Calu3 (cell line): ENCODE data around the gene GPATCH1. TPM values are rescaled to one million over a fixed set of nuclear protein-coding genes. Genes with fewer than 3 reads are reported as not detected.

ENCODE experiments used
- BruUV-seq: library from RNA; stranded (reverse); fragments of 400-500 nt; replicated peaks from 2 replicates; lab custom pipeline; 2021; lab: Mats Ljungman, UMichigan
- CTCF ChIA-PET: fragments of 300-600 bp; sonication (Branson Sonifier 250); formaldehyde crosslinking; loops from one replicate; lab custom pipeline; 2022; ENCODE audit warnings: antibody characterized with exemption; lab: Charles Lee
- DNase-seq: peaks from one replicate; pipeline ENCODE4 v3.0.0; 2022
- H3K27ac Mint-ChIP-seq: one replicate; pipeline ENCODE4 v1.8.0; 2022; ENCODE audit warnings: mixed read lengths; ENCODE audit not compliant: unreplicated experiment
- H3K27me3 Mint-ChIP-seq: one replicate; pipeline ENCODE4 v1.8.0; 2022; ENCODE audit warnings: mixed read lengths; ENCODE audit not compliant: unreplicated experiment
- H3K36me3 Mint-ChIP-seq: one replicate; pipeline ENCODE4 v1.8.0; 2022; ENCODE audit warnings: mild to moderate bottlenecking, moderate library complexity, mixed read lengths; ENCODE audit not compliant: insufficient read depth, unreplicated experiment
- H3K4me1 Mint-ChIP-seq: one replicate; pipeline ENCODE4 v1.8.0; 2022; ENCODE audit warnings: mild to moderate bottlenecking, low read depth, mixed read lengths; ENCODE audit not compliant: unreplicated experiment
- H3K4me3 Mint-ChIP-seq: one replicate; pipeline ENCODE4 v1.8.0; 2022; ENCODE audit warnings: mild to moderate bottlenecking, low read depth, moderate library complexity, mixed read lengths; ENCODE audit not compliant: unreplicated experiment
- H3K9me3 Mint-ChIP-seq: one replicate; pipeline ENCODE4 v1.8.0; 2022; ENCODE audit warnings: low read depth, mixed read lengths; ENCODE audit not compliant: unreplicated experiment
- intact Hi-C: fragments of 100-400 bp; cut with micrococcal nuclease; formaldehyde crosslinking; loops from one replicate; pipeline ENCODE4 v1.10.0; 2022; ENCODE audit not compliant: unreplicated experiment
- total RNA-seq: library from RNA; stranded (reverse); gene quantifications from 2 replicates; pipeline ENCODE4 v1.2.3, GENCODE V29; 2022
- TF ChIP-seq, protein P1 (sequence below): fragments of 200-600 bp; IDR thresholded peaks from one replicate; pipeline ENCODE4 v1.8.0; 2022; ENCODE audit warnings: antibody characterized with exemption; ENCODE audit not compliant: unreplicated experiment

Gene GPATCH1
- total RNA-seq, 1 experiment from 2014 or later = 16.3 TPM

DNA sequence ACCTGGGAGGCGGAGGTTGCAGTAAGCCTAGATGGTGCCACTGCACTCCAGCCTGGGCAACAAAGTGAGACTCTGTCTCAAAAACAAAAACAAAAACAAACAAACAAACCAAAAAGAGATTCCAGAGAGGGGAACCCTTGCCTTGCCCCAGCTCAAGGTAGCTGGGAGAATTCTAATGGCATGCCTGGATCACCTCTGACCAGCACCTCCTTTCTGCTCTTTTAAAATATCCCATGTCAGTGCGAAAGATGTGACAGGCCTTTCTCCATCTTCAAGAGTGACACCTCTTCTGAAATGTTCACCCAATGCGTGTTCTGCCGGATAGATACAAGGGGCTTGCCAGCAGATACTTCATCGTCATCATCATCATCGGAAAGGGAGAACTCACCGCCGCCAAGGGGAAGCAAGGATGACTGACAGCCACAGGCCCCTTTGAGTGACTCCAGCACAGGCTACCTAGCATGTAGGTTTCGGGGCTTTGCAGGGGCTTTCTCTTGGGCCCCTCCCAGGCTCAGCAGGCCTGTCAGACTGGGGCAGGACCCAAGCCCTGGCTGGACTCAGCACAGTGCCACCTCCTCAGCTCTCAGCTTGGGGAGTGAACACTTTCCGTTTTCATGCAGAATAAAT, 94.3 kb downstream of the GPATCH1 start:
- BruUV-seq = no TSS peak
- Mint-ChIP-seq H3K27me3 (peaks cover 15% of the 10 kb centered on the region), H3K9me3 (no peaks in the 10 kb centered on the region), H3K36me3 (peaks cover 42% of the 10 kb centered on the region), H3K4me1 (peaks cover 41% of the 10 kb centered on the region), H3K4me3 (peak overlapping the region; percentile 97), H3K27ac (peak overlapping the region; percentile 100)
- TF ChIP-seq, protein P1, sequence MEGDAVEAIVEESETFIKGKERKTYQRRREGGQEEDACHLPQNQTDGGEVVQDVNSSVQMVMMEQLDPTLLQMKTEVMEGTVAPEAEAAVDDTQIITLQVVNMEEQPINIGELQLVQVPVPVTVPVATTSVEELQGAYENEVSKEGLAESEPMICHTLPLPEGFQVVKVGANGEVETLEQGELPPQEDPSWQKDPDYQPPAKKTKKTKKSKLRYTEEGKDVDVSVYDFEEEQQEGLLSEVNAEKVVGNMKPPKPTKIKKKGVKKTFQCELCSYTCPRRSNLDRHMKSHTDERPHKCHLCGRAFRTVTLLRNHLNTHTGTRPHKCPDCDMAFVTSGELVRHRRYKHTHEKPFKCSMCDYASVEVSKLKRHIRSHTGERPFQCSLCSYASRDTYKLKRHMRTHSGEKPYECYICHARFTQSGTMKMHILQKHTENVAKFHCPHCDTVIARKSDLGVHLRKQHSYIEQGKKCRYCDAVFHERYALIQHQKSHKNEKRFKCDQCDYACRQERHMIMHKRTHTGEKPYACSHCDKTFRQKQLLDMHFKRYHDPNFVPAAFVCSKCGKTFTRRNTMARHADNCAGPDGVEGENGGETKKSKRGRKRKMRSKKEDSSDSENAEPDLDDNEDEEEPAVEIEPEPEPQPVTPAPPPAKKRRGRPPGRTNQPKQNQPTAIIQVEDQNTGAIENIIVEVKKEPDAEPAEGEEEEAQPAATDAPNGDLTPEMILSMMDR = no peak
- intact Hi-C loops = no loop called here
- CTCF ChIA-PET = interaction anchor here (1.7 to 2.1 kb wide), 2 partner anchors 16 to 60 kb away, joined by 5 to 7 read pairs; no protein-coding TSS in a partner anchor
- no peak for DNase-seq

DNA sequence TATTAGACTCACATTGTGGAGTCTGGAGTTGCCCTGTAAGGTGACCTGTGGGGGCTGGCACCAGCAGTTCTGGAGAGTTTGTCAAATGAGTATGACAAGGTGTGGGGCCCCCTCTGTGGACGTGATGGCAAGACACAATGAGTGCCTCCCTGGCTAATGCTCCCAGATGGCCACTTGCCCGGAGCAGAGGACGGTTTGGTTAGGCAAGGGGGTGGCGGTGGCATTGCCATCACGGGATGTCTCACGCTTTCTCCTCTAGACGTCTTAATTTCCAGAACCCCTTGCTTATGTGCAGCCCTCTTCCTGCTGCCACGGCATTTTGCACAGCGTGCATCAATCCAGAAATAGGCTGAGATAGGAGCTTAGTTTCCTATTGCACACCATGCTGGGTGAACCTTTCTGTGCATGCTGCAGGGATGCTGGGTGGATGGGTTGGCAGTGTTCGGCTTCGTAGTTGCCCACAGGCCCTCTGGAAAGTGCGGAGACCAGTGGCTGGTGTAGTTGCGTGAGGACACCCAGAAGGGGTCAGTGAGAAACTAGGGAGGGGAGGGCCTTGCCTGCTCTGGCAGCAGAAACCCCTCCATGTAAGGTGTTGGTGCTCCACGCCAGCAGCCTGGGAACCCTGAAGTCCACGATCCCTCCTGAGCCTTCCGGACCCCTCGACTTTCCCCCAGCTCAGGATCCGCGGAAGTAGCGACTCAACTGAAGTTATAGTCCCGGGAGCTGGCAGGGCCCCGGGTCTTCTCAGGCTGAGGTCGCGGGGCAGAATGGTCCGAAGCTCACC, 95.1 kb downstream of the GPATCH1 start:
- TF ChIP-seq, protein P1 = no peak
- Mint-ChIP-seq H3K4me3 (peak overlapping the region; percentile 97), H3K4me1 (peaks cover 41% of the 10 kb centered on the region), H3K36me3 (peaks cover 42% of the 10 kb centered on the region), H3K27me3 (peaks cover 15% of the 10 kb centered on the region), H3K27ac (peak overlapping the region; percentile 100), H3K9me3 (no peaks in the 10 kb centered on the region)
- CTCF ChIA-PET = interaction anchor here (0.6 to 2.1 kb wide), 12 partner anchors 10 to 404 kb away, joined by 3 to 11 read pairs (median 3); no protein-coding TSS in a partner anchor
- DNase-seq = peak; percentile 45
- TSS peak; percentile 69 for BruUV-seq
- intact Hi-C loops = no loop called here

DNA sequence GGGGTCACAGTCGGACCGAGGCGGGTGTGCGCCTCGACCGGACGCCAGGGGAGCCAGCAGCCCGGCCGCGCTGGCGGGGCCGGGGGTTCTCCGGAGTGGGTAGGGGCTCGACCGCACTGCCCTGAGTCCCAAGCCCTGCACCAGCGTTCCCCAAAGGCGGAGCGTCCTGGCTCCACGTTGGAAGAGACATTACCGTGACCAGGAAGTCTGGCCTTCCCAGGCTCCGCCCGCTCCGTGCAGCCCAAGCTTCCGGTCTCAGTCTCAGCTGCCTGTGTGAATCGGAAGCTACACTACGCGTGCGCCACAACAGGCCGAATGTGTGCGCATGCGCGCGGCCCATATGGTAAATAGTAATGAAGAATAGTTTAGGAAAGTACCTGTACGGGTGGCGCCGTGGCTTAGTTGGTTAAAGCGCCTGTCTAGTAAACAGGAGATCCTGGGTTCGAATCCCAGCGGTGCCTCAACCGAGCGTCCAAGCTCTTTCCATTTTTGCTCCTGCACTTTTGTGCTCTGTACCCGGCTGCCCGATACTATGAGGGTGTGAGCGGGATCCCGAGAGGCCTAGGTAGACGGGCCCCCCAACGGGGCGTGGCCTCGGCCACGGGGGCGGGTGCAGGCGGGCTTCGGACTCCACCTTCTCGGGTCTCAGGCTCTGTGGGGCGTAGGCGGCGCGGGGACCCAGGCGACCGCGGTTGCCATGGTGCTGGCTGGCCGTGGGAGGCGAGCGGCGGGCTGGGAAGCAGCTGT, 95.9 kb downstream of the GPATCH1 start:
- Mint-ChIP-seq H3K36me3 (peaks cover 42% of the 10 kb centered on the region), H3K27me3 (peaks cover 15% of the 10 kb centered on the region), H3K27ac (peak overlapping the region; percentile 100), H3K4me3 (peak overlapping the region; percentile 97), H3K4me1 (peaks cover 39% of the 10 kb centered on the region), H3K9me3 (no peaks in the 10 kb centered on the region)
- DNase-seq = peak; percentile 100
- TF ChIP-seq, protein P1 = peak; percentile 26
- CTCF ChIA-PET = interaction anchor here (0.6 to 2.1 kb wide), 13 partner anchors 9 to 403 kb away, joined by 3 to 11 read pairs (median 3); no protein-coding TSS in a partner anchor
- TSS peak; percentile 100 for BruUV-seq
- intact Hi-C loops = no loop called here

DNA sequence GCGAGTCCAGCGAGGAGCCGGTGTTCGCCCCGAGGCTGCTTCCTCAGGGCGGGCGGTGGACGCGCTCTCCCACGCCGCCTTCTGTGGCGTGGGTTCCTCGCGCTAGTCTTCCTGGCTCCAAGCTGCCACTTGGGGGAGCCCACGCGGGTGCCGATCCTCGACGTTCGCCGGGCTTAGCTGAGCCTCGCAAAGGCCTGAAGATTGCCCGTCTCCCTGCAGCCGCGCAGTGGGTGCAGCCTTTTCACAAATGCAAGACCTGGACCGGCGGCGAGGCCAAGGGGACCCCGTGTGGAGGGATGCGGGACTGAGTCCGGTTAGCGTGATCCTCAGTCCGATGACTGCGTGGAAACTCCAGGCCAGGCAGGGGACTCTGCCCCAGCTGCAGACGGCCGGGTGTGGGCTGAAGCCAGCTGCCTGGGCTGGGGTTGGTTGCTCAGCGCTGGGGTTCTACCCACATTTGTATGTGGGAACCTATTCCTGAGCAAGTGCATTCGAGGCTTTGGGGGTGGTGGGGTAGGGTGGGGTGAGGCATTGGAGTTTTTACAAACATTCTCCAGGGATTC, 96.5 kb downstream of the GPATCH1 start:
- intact Hi-C loops = no loop called here
- Mint-ChIP-seq H3K4me1 (peaks cover 32% of the 10 kb centered on the region), H3K27me3 (peaks cover 15% of the 10 kb centered on the region), H3K9me3 (no peaks in the 10 kb centered on the region), H3K4me3 (peak overlapping the region; percentile 97), H3K36me3 (peaks cover 39% of the 10 kb centered on the region), H3K27ac (peak overlapping the region; percentile 100)
- peak; percentile 72 for DNase-seq
- CTCF ChIA-PET = interaction anchor here (0.5 to 1.6 kb wide), 9 partner anchors 8 to 403 kb away, joined by 3 to 11 read pairs (median 3); no protein-coding TSS in a partner anchor
- BruUV-seq = no TSS peak
- TF ChIP-seq, protein P1 = peak; percentile 34
